H9 (cell line): Measurements from ENCODE around the gene ARAP1. TPM values are rescaled to one million over a fixed set of nuclear protein-coding genes. Genes with fewer than 3 reads are reported as not detected.

ENCODE experiments used
- DNase-seq: peaks from one replicate; pipeline ENCODE4 v3.0.0-alpha.2; 2017
- H2AFZ ChIP-seq: one replicate; pipeline ENCODE4 v1.6.1; 2013; ENCODE audit warnings: mild to moderate bottlenecking, low read length, control low read depth, moderate library complexity
- H2AK5ac ChIP-seq: 2 replicates; pipeline ENCODE4 v1.6.1; 2013; ENCODE audit warnings: low read length, control low read depth, mixed read lengths; ENCODE audit not compliant: insufficient read length
- H2BK120ac ChIP-seq: one replicate; pipeline ENCODE4 v1.6.1; 2013; ENCODE audit warnings: low read depth, mild to moderate bottlenecking, low read length, control low read depth, inconsistent platforms; ENCODE audit not compliant: poor library complexity, severe bottlenecking
- H2BK12ac ChIP-seq: 2 replicates; pipeline ENCODE4 v1.6.1; 2013; ENCODE audit warnings: low read length, control low read depth, mixed read lengths, low read depth; ENCODE audit not compliant: insufficient read length
- H2BK15ac ChIP-seq: 2 replicates; pipeline ENCODE4 v1.6.1; 2013; ENCODE audit warnings: low read depth, low read length, control low read depth
- H2BK20ac ChIP-seq: one replicate; pipeline ENCODE4 v1.6.1; 2013; ENCODE audit warnings: low read depth, mild to moderate bottlenecking, low read length, control low read depth, inconsistent platforms; ENCODE audit not compliant: poor library complexity, severe bottlenecking
- H2BK5ac ChIP-seq: 2 replicates; pipeline ENCODE4 v1.6.1; 2013; ENCODE audit warnings: low read length, control low read depth, mixed read lengths; ENCODE audit not compliant: insufficient read length
- H3K14ac ChIP-seq: 2 replicates; pipeline ENCODE4 v1.6.1; 2013; ENCODE audit warnings: low read length, control low read depth; ENCODE audit not compliant: insufficient read depth
- H3K18ac ChIP-seq: 2 replicates; pipeline ENCODE4 v1.6.1; 2013; ENCODE audit warnings: low read depth, mild to moderate bottlenecking, mixed read lengths, low read length, control low read depth; ENCODE audit not compliant: insufficient read length
- H3K23ac ChIP-seq: 2 replicates; pipeline ENCODE4 v1.6.1; 2013; ENCODE audit warnings: low read length, control low read depth, mixed read lengths, low read depth; ENCODE audit not compliant: insufficient read length
- H3K23me2 ChIP-seq: 2 replicates; pipeline ENCODE4 v1.6.1; 2013; ENCODE audit warnings: low read depth, mild to moderate bottlenecking, mixed read lengths, low read length, control low read depth; ENCODE audit not compliant: insufficient read length, poor library complexity, severe bottlenecking
- H3K27ac ChIP-seq: 2 replicates; pipeline ENCODE4 v1.5.1; 2013; ENCODE audit warnings: low read length, control low read depth, mixed read lengths, low read depth; ENCODE audit not compliant: insufficient read length
- H3K27me3 ChIP-seq: 2 replicates; pipeline ENCODE4 v1.6.1; 2013; ENCODE audit warnings: low read length, control low read depth, inconsistent platforms; ENCODE audit not compliant: insufficient read depth
- H3K4ac ChIP-seq: 2 replicates; pipeline ENCODE4 v1.6.1; 2013; ENCODE audit warnings: low read depth, mild to moderate bottlenecking, control low read depth, inconsistent platforms, low read length, moderate library complexity
- H3K4me1 ChIP-seq: 2 replicates; pipeline ENCODE4 v1.6.1; 2013; ENCODE audit warnings: low read length, control low read depth, inconsistent platforms; ENCODE audit not compliant: insufficient read depth
- H3K4me2 ChIP-seq: 2 replicates; pipeline ENCODE4 v1.6.1; 2013; ENCODE audit warnings: low read length, control low read depth, mixed read lengths; ENCODE audit not compliant: insufficient read length, insufficient read depth
- H3K56ac ChIP-seq: 2 replicates; pipeline ENCODE4 v1.6.1; 2013; ENCODE audit warnings: low read depth, mild to moderate bottlenecking, mixed read lengths, low read length, control low read depth; ENCODE audit not compliant: insufficient read length
- H3K79me1 ChIP-seq: 2 replicates; pipeline ENCODE4 v1.6.1; 2013; ENCODE audit warnings: low read depth, mild to moderate bottlenecking, moderate library complexity, low read length, control low read depth, inconsistent platforms; ENCODE audit not compliant: insufficient read depth, poor library complexity, severe bottlenecking
- H3K79me2 ChIP-seq: 2 replicates; pipeline ENCODE4 v1.6.1; 2013; ENCODE audit warnings: low read length, control low read depth, inconsistent platforms; ENCODE audit not compliant: insufficient read depth
- H3K9ac ChIP-seq: 2 replicates; pipeline ENCODE4 v1.6.1; 2013; ENCODE audit warnings: low read length, control low read depth, mixed read lengths; ENCODE audit not compliant: insufficient read length; ENCODE audit errors: extremely low read depth
- H3K9me3 ChIP-seq: one replicate; pipeline ENCODE4 v1.6.1; 2013; ENCODE audit warnings: low read depth, low read length, inconsistent platforms; ENCODE audit not compliant: control insufficient read depth
- H3T11ph ChIP-seq: one replicate; pipeline ENCODE4 v1.6.1; 2013; ENCODE audit warnings: mild to moderate bottlenecking, low read length, control low read depth, inconsistent platforms
- H4K20me1 ChIP-seq: one replicate; pipeline ENCODE4 v1.6.1; 2013; ENCODE audit not compliant: control insufficient read depth, insufficient read length, insufficient read depth
- H4K5ac ChIP-seq: 2 replicates; pipeline ENCODE4 v1.6.1; 2013; ENCODE audit warnings: low read depth, mild to moderate bottlenecking, mixed read lengths, low read length, control low read depth; ENCODE audit not compliant: insufficient read length
- H4K8ac ChIP-seq: replicated peaks from 2 replicates; pipeline ENCODE4 v1.6.1; 2013; ENCODE audit warnings: low read length, control low read depth, mixed read lengths, low read depth; ENCODE audit not compliant: insufficient read length
- H4K91ac ChIP-seq: 2 replicates; pipeline ENCODE4 v1.6.1; 2013; ENCODE audit warnings: low read depth, mild to moderate bottlenecking, moderate library complexity, mixed read lengths, low read length, control low read depth; ENCODE audit not compliant: insufficient read length
- H3K27ac Mint-ChIP-seq, 3 experiments: 2 replicates in 2 of 3; 3 replicates in 1 of 3; pipeline ENCODE4 v1.8.0; 2020 to 2021; ENCODE audit warnings: mixed read lengths in 3 of 3, mild to moderate bottlenecking in 1 of 3, moderate library complexity in 1 of 3
- H3K27me3 Mint-ChIP-seq: 2 replicates; pipeline ENCODE4 v1.8.0; 2021; ENCODE audit warnings: low read depth, mild to moderate bottlenecking, moderate library complexity, mixed read lengths
- H3K36me3 Mint-ChIP-seq, 3 experiments: 2 replicates in 2 of 3; 3 replicates in 1 of 3; pipeline ENCODE4 v1.8.0; 2020 to 2021; ENCODE audit warnings: low read depth in 3 of 3, mixed read lengths in 3 of 3; ENCODE audit not compliant: insufficient read depth in 1 of 3
- H3K4me1 Mint-ChIP-seq, 2 experiments: 2 replicates each; pipeline ENCODE4 v1.8.0; 2020; ENCODE audit warnings: mixed read lengths in 2 of 2
- H3K4me3 Mint-ChIP-seq, 2 experiments: 2 replicates in 1 of 2; 3 replicates in 1 of 2; pipeline ENCODE4 v1.8.0; 2020 to 2021; ENCODE audit warnings: mild to moderate bottlenecking in 2 of 2, mixed read lengths in 2 of 2, moderate library complexity in 1 of 2
- H3K9me3 Mint-ChIP-seq, 2 experiments: 2 replicates in 1 of 2; 3 replicates in 1 of 2; pipeline ENCODE4 v1.8.0; 2020; ENCODE audit warnings: mild to moderate bottlenecking in 2 of 2, mixed read lengths in 2 of 2, moderate library complexity in 1 of 2
- WGBS: extraction: QIAGEN DNeasy Blood & Tissue Kit; methylation state at CpG from one replicate; pipeline ENCODE4 v1.1.7; 2013; ENCODE audit warnings: missing lambda C conversion rate, low lambda C conversion rate, mixed read lengths; ENCODE audit not compliant: insufficient read length; ENCODE audit errors: extremely low coverage; 5-methylcytosine and 5-hydroxymethylcytosine counted together
- total RNA-seq: library from RNA; stranded (reverse); gene quantifications from 2 replicates; pipeline ENCODE4 v1.2.1, GENCODE V29; 2021
- TF ChIP-seq, protein P1 (sequence below): fragments of 200-600 bp; sonication (generic); conservative IDR thresholded peaks from 3 replicates; pipeline ENCODE4 v1.8.0; 2021; ENCODE audit warnings: antibody characterized with exemption, mild to moderate bottlenecking

Gene ARAP1
- total RNA-seq, 1 experiment from 2014 or later: 59.4 TPM

DNA sequence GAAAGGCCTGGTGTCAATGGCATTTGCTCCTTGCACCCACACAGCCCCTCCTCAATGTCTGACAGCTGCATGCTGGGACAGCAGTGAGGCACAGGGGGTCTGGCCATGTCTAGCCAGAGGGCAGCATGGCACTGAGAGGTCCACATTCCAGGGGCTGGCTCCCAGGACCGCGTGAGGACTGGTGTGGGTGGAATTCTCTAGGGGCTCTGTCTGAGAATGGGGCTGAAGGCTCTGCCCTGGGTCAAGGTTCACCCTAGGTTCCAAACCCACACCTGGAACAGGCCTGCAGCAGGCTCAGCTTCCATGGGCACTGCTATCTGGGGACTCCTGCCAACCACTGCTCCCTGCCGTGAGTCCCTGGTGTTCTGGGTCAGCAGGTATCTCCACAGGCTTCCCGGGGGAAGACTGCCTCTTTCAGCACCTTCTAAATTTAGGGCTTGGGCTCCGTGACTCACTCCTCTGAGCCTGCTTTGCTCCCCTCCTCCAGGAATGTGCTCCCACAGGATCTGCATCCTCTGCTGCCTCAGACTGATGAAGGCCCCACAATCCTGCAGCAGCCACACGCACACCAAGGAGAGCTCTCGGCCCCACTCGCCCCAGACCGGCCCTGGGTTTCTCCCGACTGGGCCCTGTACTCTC lies 37.4 kb upstream of the ARAP1 start:
- H4K20me1 ChIP-seq: no peaks in the 10 kb centered on the region
- no peak overlapping the region for H4K91ac ChIP-seq
- Mint-ChIP-seq H3K4me1 (peaks cover 29 to 36% of the 10 kb centered on the region in 2 experiments), H3K27me3 (peaks cover 3% of the 10 kb centered on the region), H3K27ac (peak overlapping the region in 1 of 3 experiments; percentile 53; a peak in 1 of 7 replicates), H3K36me3 (no peaks in the 10 kb centered on the region), H3K4me3 (no peak overlapping the region), H3K9me3 (no peaks in the 10 kb centered on the region)
- no peak overlapping the region for H3K4me2 ChIP-seq
- no CpG with 5 or more reads among the region's 10 CpGs for WGBS
- TF ChIP-seq, protein P1, sequence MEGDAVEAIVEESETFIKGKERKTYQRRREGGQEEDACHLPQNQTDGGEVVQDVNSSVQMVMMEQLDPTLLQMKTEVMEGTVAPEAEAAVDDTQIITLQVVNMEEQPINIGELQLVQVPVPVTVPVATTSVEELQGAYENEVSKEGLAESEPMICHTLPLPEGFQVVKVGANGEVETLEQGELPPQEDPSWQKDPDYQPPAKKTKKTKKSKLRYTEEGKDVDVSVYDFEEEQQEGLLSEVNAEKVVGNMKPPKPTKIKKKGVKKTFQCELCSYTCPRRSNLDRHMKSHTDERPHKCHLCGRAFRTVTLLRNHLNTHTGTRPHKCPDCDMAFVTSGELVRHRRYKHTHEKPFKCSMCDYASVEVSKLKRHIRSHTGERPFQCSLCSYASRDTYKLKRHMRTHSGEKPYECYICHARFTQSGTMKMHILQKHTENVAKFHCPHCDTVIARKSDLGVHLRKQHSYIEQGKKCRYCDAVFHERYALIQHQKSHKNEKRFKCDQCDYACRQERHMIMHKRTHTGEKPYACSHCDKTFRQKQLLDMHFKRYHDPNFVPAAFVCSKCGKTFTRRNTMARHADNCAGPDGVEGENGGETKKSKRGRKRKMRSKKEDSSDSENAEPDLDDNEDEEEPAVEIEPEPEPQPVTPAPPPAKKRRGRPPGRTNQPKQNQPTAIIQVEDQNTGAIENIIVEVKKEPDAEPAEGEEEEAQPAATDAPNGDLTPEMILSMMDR: no peak
- H3K9me3 ChIP-seq: no peaks in the 10 kb centered on the region
- H3K9ac ChIP-seq: no peak overlapping the region
- H4K8ac ChIP-seq: no peak overlapping the region
- no peak overlapping the region for H3K27ac ChIP-seq
- no peak overlapping the region for H3K56ac ChIP-seq
- H2AK5ac ChIP-seq: no peak overlapping the region
- H2BK12ac ChIP-seq: no peak overlapping the region
- no peak overlapping the region for H2AFZ ChIP-seq
- H3K4me1 ChIP-seq: peaks cover 3% of the 10 kb centered on the region; the same call in 1 of the 2 replicates
- H2BK15ac ChIP-seq: no peak overlapping the region
- H4K5ac ChIP-seq: no peak overlapping the region
- no peak overlapping the region for H3K18ac ChIP-seq
- H3K14ac ChIP-seq: no peak overlapping the region
- H2BK5ac ChIP-seq: no peak overlapping the region
- no peak for DNase-seq
- no peak overlapping the region for H3K23ac ChIP-seq
- H3K23me2 ChIP-seq: no peaks in the 10 kb centered on the region
- no peaks in the 10 kb centered on the region for H3K79me1 ChIP-seq
- no peaks in the 10 kb centered on the region; the same call in 1 of the 2 replicates for H3K27me3 ChIP-seq
- no peak overlapping the region for H3K4ac ChIP-seq
- no peak overlapping the region for H2BK20ac ChIP-seq
- no peak overlapping the region for H3T11ph ChIP-seq
- no peak overlapping the region for H2BK120ac ChIP-seq
- no peaks in the 10 kb centered on the region for H3K79me2 ChIP-seq
